Stimulated activated effector memory CD8-positive, alpha-beta T cell treated with anti-CD3 and anti-CD28 coated beads, Interleukin-12 subunit alpha, Interleukin-12 subunit beta, amount 100 ng/mL, for 72 hours (primary cell): ENCODE data around the gene TRIM14.
"Not testable (repeated sequence)": the region's sequence is repeated elsewhere in the genome, so short reads cannot be mapped to it uniquely, and the experiment has no call there.

ENCODE experiments used
- ATAC-seq: fragments of 150-1000 bp; cut with Tn5 transposase; 2 replicates; pipeline ENCODE4 v1.10.0; 2021
- DNase-seq, 2 donors: peaks; one replicate each; pipeline ENCODE4 v3.0.0; 2021 to 2022; ENCODE audit warnings: low spot score in 2 of 2
- H3K27ac Mint-ChIP-seq: one replicate; pipeline ENCODE4 v1.8.0; 2022; ENCODE audit warnings: mild to moderate bottlenecking, mixed read lengths
- H3K36me3 Mint-ChIP-seq: one replicate; pipeline ENCODE4 v1.8.0; 2022; ENCODE audit warnings: mild to moderate bottlenecking, mixed read lengths
- H3K4me1 Mint-ChIP-seq: one replicate; pipeline ENCODE4 v1.8.0; 2022; ENCODE audit warnings: mixed read lengths
- H3K4me3 Mint-ChIP-seq: one replicate; pipeline ENCODE4 v1.8.0; 2022; ENCODE audit warnings: mild to moderate bottlenecking, mixed read lengths
- H3K9me3 Mint-ChIP-seq: one replicate; pipeline ENCODE4 v1.8.0; 2022; ENCODE audit warnings: mixed read lengths

The TRIM14 gene

GRCh38 chr9:98086461-98086860 lies 32.6 kb downstream of the TRIM14 start:
- DNase-seq, result no peak
- Mint-ChIP-seq H3K4me1 (peaks cover 45% of the 10 kb centered on the region), H3K36me3 (peaks cover 71% of the 10 kb centered on the region), H3K27ac (peak overlapping the region; percentile 89), H3K9me3 (no peaks in the 10 kb centered on the region), H3K4me3 (peak overlapping the region; percentile 63)
- ATAC-seq, result no peak

DNA sequence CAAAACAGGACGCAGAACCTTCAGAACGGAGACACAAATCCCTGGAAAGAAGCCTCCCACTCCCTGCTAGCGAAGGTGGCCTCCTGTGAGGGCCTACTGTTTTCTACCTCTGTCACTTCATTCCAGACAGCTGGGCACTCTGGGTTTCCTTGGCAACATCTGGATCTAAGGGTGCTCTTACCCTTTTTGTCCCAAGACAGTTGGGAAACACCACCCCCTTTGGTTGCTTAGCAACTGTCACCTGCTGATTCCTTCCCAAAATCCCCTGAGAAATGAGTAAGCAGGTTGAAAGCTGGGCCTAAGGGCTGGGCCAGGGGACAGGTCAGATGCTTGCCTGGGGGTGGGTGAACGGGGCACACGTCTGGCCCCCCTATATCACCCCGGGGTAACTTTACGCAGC lies 33.1 kb downstream of the TRIM14 start:
- no peak for DNase-seq
- ATAC-seq, result no peak
- peaks cover 50% of the 10 kb centered on the region for H3K4me1 Mint-ChIP-seq
- H3K27ac Mint-ChIP-seq, result peak overlapping the region; percentile 89
- peak overlapping the region; percentile 63 for H3K4me3 Mint-ChIP-seq
- peaks cover 74% of the 10 kb centered on the region for H3K36me3 Mint-ChIP-seq
- H3K9me3 Mint-ChIP-seq, result no peaks in the 10 kb centered on the region

GRCh38 chr9:98085058-98085457 lies 34.0 kb downstream of the TRIM14 start:
- Mint-ChIP-seq H3K4me1 (peaks cover 51% of the 10 kb centered on the region), H3K9me3 (no peaks in the 10 kb centered on the region), H3K4me3 (no peak overlapping the region), H3K27ac (peak overlapping the region; percentile 89), H3K36me3 (peaks cover 73% of the 10 kb centered on the region)
- no peak for ATAC-seq
- DNase-seq, result no peak

- ATAC-seq (no peak), DNase-seq (no peak)
- Mint-ChIP-seq H3K4me1 (peaks cover 44% of the 10 kb centered on the region), H3K4me3 (no peak overlapping the region), H3K9me3 (no peaks in the 10 kb centered on the region), H3K36me3 (peaks cover 72% of the 10 kb centered on the region), H3K27ac (peak overlapping the region; percentile 89)
Observed at GRCh38 chr9:98084396-98084795, 34.6 kb downstream of the TRIM14 start.

DNA sequence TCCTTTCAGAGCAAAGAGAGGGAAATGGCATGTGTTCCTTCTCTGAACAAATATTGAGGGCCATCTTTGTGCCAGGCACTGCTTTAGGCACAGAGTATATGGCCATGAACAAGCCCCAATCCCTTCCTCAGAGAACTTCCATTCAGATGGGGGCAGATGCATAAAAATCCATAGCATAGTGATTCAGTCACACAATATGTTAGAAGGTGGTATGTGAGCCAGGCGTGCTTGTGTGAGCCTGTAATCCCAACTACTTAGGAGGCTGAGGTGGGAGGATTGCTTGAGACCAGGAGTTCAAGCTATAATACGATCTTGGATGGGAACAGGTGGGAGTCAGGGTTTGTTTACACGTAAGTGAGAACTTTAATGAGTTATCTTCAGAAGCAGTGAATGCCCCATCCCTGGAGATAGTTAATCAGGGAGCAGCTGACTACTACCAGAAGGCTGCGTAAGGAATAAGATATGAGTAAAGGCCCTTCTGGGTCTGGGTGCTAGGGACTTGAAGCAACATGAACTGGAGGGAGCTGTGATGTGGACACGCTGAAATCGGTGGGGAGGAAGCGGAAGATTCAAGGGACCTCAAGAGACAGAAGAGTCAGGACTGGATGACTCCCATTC lies 35.3 kb downstream of the TRIM14 start:
- ATAC-seq (no peak), DNase-seq (no peak)
- Mint-ChIP-seq H3K27ac (peak overlapping the region; percentile 89), H3K36me3 (peaks cover 72% of the 10 kb centered on the region), H3K4me3 (no peak overlapping the region), H3K4me1 (peaks cover 43% of the 10 kb centered on the region), H3K9me3 (no peaks in the 10 kb centered on the region)

GRCh38 chr9:98083061-98083501 lies 35.9 kb downstream of the TRIM14 start:
- Mint-ChIP-seq H3K27ac (peak overlapping the region; percentile 89), H3K36me3 (peaks cover 78% of the 10 kb centered on the region), H3K4me1 (peaks cover 46% of the 10 kb centered on the region)

DNA sequence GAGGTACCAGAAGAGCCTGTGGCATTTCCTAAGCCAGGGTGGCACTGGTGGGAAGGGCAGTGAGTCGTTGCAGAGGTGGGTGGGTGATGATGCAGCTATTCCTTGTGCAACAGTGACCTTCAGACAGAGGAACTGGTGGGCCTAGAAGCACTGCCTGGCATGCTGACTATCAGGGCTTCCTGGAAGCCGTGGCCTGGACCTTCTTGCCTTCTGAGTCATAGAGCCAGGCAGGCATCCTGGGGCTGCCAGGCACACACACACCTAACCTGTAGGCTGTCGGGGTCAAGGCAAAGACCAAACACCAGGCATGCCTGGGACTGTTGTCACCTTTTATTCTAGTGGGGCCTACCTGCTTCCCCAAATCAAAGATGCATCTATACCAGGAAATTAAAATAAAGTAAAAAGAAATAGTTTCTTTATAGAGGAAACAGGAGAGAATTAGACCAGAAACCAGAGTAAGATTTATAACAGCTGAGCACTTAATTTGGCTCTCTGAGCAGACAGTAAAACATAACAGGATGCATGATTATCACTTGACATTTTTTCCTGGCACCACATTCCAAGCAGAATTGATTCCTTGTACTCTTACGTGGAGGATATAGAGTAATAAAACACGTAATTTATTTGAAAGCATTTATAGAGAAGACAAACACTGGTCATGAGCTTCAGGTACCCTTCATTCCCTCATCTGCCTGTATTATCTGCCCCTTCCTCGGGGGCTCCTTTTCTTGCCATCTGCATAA lies 37.4 kb downstream of the TRIM14 start:
- ATAC-seq (peak; percentile 96), DNase-seq (peak in 1 of 2 donors; percentile 67)
- Mint-ChIP-seq H3K4me3 (peak overlapping the region; percentile 38), H3K9me3 (no peaks in the 10 kb centered on the region), H3K36me3 (peaks cover 85% of the 10 kb centered on the region), H3K4me1 (peaks cover 47% of the 10 kb centered on the region), H3K27ac (peak overlapping the region; percentile 89)

More at GRCh38 chr9:98083061-98083501, 35.9 kb downstream of the TRIM14 start:
- ATAC-seq (no peak), DNase-seq (no peak)
- Mint-ChIP-seq H3K9me3 (no peaks in the 10 kb centered on the region), H3K4me3 (no peak overlapping the region)

DNA sequence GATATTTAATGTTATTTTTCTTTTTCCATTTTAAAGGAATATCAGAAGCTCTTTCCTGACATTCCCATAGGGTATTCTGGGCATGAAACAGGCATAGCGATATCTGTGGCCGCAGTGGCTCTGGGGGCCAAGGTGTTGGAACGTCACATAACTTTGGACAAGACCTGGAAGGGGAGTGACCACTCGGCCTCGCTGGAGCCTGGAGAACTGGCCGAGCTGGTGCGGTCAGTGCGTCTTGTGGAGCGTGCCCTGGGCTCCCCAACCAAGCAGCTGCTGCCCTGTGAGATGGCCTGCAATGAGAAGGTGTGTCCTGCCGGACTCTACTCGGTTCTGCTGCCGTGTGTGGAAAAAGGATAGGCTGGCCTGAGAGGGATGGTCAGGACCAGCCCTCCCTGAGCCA lies 38.2 kb downstream of the TRIM14 start:
- DNase-seq, result no peak
- Mint-ChIP-seq H3K36me3 (peaks cover 78% of the 10 kb centered on the region), H3K27ac (peak overlapping the region; percentile 89), H3K4me1 (peaks cover 42% of the 10 kb centered on the region), H3K9me3 (no peaks in the 10 kb centered on the region), H3K4me3 (no peak overlapping the region)
- no peak for ATAC-seq

GRCh38 chr9:98080326-98080725 lies 38.7 kb downstream of the TRIM14 start:
- Mint-ChIP-seq H3K27ac (peak overlapping the region; percentile 89), H3K4me3 (no peak overlapping the region), H3K36me3 (peaks cover 80% of the 10 kb centered on the region), H3K4me1 (peaks cover 47% of the 10 kb centered on the region), H3K9me3 (no peaks in the 10 kb centered on the region)
- ATAC-seq (no peak), DNase-seq (no peak)

- H3K4me1 Mint-ChIP-seq, result peaks cover 56% of the 10 kb centered on the region
- no peak overlapping the region for H3K4me3 Mint-ChIP-seq
- peaks cover 85% of the 10 kb centered on the region for H3K36me3 Mint-ChIP-seq
- H3K27ac Mint-ChIP-seq, result peak overlapping the region; percentile 69
- no peak for DNase-seq
- no peaks in the 10 kb centered on the region for H3K9me3 Mint-ChIP-seq
- ATAC-seq, result no peak
Observed at GRCh38 chr9:98078895-98079294, 40.1 kb downstream of the TRIM14 start.

- Mint-ChIP-seq H3K4me3 (peak overlapping the region; percentile 53), H3K4me1 (peaks cover 33% of the 10 kb centered on the region), H3K27ac (peak overlapping the region; percentile 84), H3K36me3 (peaks cover 65% of the 10 kb centered on the region)
- not testable (repeated sequence) for H3K9me3 Mint-ChIP-seq, DNase-seq, ATAC-seq
Observed at GRCh38 chr9:98076514-98076890, 42.5 kb downstream of the TRIM14 start.

DNA sequence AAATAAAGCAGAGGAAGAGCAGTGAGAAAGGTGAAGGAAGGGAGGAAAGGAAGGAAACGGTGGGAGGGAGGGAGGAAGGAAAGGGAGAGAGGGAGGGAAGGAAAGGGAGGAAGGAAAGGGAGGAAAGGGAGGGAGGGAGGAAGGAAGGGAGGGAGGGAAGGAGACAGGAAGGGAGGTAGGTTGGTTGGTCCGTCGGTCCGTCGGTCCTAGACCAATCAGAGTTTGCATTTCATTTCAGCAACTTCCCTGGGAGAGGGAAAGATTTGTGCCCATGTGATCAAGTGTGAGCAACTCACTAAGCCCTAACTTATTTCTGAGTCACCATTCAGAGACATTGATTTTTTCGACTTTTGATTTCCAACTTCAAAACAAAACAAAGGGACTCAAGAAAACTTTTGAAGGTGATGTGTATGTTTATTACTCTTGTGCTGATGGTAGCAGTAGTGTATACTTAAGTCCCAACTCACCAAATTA lies 43.7 kb downstream of the TRIM14 start:
- Mint-ChIP-seq H3K36me3 (peaks cover 65% of the 10 kb centered on the region), H3K27ac (peak overlapping the region; percentile 84), H3K4me3 (peak overlapping the region; percentile 53), H3K4me1 (peaks cover 25% of the 10 kb centered on the region), H3K9me3 (no peaks in the 10 kb centered on the region)
- ATAC-seq (peak; percentile 86), DNase-seq (no peak)

DNA sequence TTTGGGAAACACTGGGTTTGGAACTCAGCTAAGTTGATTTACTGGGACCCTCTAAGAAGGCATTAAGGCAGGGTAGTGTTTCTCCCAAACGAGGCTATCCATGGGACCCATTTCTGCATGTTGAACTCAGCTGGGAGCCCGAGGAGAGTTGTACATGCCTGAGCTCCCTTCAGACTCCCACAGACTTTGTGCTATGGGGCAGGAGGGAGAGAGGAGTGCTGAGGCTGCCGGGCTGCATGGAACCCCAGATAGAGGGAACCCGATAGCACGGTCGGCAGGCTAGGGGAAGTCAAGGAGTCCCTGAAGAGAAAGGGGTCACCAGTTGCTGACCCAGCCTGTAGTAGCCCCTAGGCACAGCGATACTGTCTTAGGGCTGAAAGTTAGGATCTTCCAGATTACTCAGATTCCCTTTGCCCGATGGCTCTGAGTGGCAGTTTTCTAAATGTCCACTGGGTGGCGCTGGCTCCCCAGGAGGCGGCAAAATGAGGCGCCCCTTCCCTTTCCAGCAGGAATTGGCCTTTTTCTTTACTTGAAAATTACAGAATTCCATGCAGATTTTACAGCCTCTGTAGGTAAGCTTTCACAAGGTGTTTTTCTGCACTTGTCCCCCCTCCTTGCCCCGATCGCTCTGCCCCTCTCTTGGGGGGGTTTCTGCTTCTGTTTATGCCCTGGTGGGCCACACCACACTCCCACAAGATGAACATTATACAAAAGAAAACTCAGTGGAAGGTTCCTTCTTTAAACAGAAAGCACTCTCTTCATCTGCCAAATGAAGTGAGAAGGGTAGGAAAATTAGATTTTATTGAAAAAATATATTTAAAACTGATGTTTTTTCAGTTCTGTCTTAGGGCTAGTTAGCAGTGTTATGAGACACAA lies 44.7 kb downstream of the TRIM14 start:
- Mint-ChIP-seq H3K4me3 (peak overlapping the region; percentile 53), H3K4me1 (peaks cover 25% of the 10 kb centered on the region), H3K36me3 (peaks cover 59% of the 10 kb centered on the region), H3K27ac (peak overlapping the region; percentile 84), H3K9me3 (no peaks in the 10 kb centered on the region)
- peak; percentile 67 to 84 for DNase-seq
- ATAC-seq, result peak; percentile 2

DNA sequence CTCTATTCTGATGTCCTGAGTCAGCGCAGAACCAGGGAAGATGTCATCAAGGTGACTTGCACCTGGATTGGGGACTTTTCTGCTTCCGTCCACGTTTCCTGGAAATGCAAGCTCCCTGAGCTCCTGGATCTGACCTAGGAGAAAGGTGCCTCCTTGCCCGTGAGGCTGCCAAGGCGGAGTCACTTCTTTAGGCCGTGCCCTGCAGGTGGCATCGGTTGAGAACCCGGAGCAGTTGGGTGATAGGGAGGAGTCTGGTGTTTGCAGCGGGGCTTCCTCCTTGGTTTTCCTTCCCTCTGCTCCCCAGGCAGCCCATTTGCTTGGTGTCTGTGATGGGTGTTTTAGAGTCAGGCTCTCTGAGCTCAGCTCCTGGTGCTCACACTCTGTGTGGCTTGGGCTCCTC lies 47.3 kb downstream of the TRIM14 start:
- Mint-ChIP-seq H3K4me3 (no peak overlapping the region), H3K27ac (no peak overlapping the region), H3K36me3 (peaks cover 52% of the 10 kb centered on the region), H3K4me1 (peaks cover 16% of the 10 kb centered on the region), H3K9me3 (no peaks in the 10 kb centered on the region)
- DNase-seq (no peak), ATAC-seq (no peak)

GRCh38 chr9:98070704-98071103 lies 48.3 kb downstream of the TRIM14 start:
- Mint-ChIP-seq H3K4me3 (no peak overlapping the region), H3K36me3 (peaks cover 61% of the 10 kb centered on the region), H3K27ac (no peak overlapping the region), H3K9me3 (no peaks in the 10 kb centered on the region), H3K4me1 (peaks cover 21% of the 10 kb centered on the region)
- no peak for ATAC-seq
- DNase-seq, result no peak
